Calu3 (cell line): ENCODE results near the gene ATP5F1E. TPM values are rescaled to one million over a fixed set of nuclear protein-coding genes. Genes with fewer than 3 reads are reported as not detected.
"Not testable (repeated sequence)": the region's sequence is repeated elsewhere in the genome, so short reads cannot be mapped to it uniquely, and the experiment has no call there.

Source experiments
- BruUV-seq: library from RNA; stranded (reverse); fragments of 400-500 nt; replicated peaks from 2 replicates; lab custom pipeline; 2021; lab: Mats Ljungman, UMichigan
- CTCF ChIA-PET: fragments of 300-600 bp; sonication (Branson Sonifier 250); formaldehyde crosslinking; loops from one replicate; lab custom pipeline; 2022; ENCODE audit warnings: antibody characterized with exemption; lab: Charles Lee
- DNase-seq: peaks from one replicate; pipeline ENCODE4 v3.0.0; 2022
- H3K27ac Mint-ChIP-seq: one replicate; pipeline ENCODE4 v1.8.0; 2022; ENCODE audit warnings: mixed read lengths; ENCODE audit not compliant: unreplicated experiment
- H3K27me3 Mint-ChIP-seq: one replicate; pipeline ENCODE4 v1.8.0; 2022; ENCODE audit warnings: mixed read lengths; ENCODE audit not compliant: unreplicated experiment
- H3K36me3 Mint-ChIP-seq: one replicate; pipeline ENCODE4 v1.8.0; 2022; ENCODE audit warnings: mild to moderate bottlenecking, moderate library complexity, mixed read lengths; ENCODE audit not compliant: insufficient read depth, unreplicated experiment
- H3K4me1 Mint-ChIP-seq: one replicate; pipeline ENCODE4 v1.8.0; 2022; ENCODE audit warnings: mild to moderate bottlenecking, low read depth, mixed read lengths; ENCODE audit not compliant: unreplicated experiment
- H3K4me3 Mint-ChIP-seq: one replicate; pipeline ENCODE4 v1.8.0; 2022; ENCODE audit warnings: mild to moderate bottlenecking, low read depth, moderate library complexity, mixed read lengths; ENCODE audit not compliant: unreplicated experiment
- H3K9me3 Mint-ChIP-seq: one replicate; pipeline ENCODE4 v1.8.0; 2022; ENCODE audit warnings: low read depth, mixed read lengths; ENCODE audit not compliant: unreplicated experiment
- CTCF ChIP-seq: fragments of 200-600 bp; IDR thresholded peaks from one replicate; pipeline ENCODE4 v1.8.0; 2022; ENCODE audit warnings: antibody characterized with exemption; ENCODE audit not compliant: unreplicated experiment
- intact Hi-C: fragments of 100-400 bp; cut with micrococcal nuclease; formaldehyde crosslinking; loops from one replicate; pipeline ENCODE4 v1.10.0; 2022; ENCODE audit not compliant: unreplicated experiment
- total RNA-seq: library from RNA; stranded (reverse); gene quantifications from 2 replicates; pipeline ENCODE4 v1.2.3, GENCODE V29; 2022

ATP5F1E gene
- total RNA-seq, 1 experiment from 2014 or later = 116 TPM

- BruUV-seq = no TSS peak
- no peaks in the 10 kb centered on the region for H3K9me3 Mint-ChIP-seq
- no peak for DNase-seq
- intact Hi-C loops = no loop called here
- no peaks in the 10 kb centered on the region for H3K27me3 Mint-ChIP-seq
- H3K4me1 Mint-ChIP-seq = peaks cover 48% of the 10 kb centered on the region
- CTCF ChIA-PET = no interaction called here
- no peak overlapping the region for H3K4me3 Mint-ChIP-seq
- H3K36me3 Mint-ChIP-seq = peaks cover 23% of the 10 kb centered on the region
- peak overlapping the region; percentile 48 for H3K27ac Mint-ChIP-seq
- no peak for TF ChIP-seq CTCF
Measured at GRCh38 chr20:59014680-59015389, 17.3 kb downstream of the ATP5F1E start.

GRCh38 chr20:59013959-59014608, 18.1 kb downstream of the ATP5F1E start:
- CTCF ChIA-PET = no interaction called here
- H3K4me3 Mint-ChIP-seq = no peak overlapping the region
- intact Hi-C loops = no loop called here
- DNase-seq = no peak
- no peaks in the 10 kb centered on the region for H3K27me3 Mint-ChIP-seq
- H3K36me3 Mint-ChIP-seq = peaks cover 21% of the 10 kb centered on the region
- H3K27ac Mint-ChIP-seq = peak overlapping the region; percentile 48
- no peaks in the 10 kb centered on the region for H3K9me3 Mint-ChIP-seq
- no peak for TF ChIP-seq CTCF
- H3K4me1 Mint-ChIP-seq = peaks cover 51% of the 10 kb centered on the region
- no TSS peak for BruUV-seq

- peaks cover 13% of the 10 kb centered on the region for H3K36me3 Mint-ChIP-seq
- no peaks in the 10 kb centered on the region for H3K27me3 Mint-ChIP-seq
- CTCF ChIA-PET = no interaction called here
- intact Hi-C loops = no loop called here
- no peak overlapping the region for H3K4me3 Mint-ChIP-seq
- peaks cover 51% of the 10 kb centered on the region for H3K4me1 Mint-ChIP-seq
- DNase-seq = no peak
- BruUV-seq = no TSS peak
- no peak for TF ChIP-seq CTCF
- H3K27ac Mint-ChIP-seq = no peak overlapping the region
- H3K9me3 Mint-ChIP-seq = no peaks in the 10 kb centered on the region
Measured at GRCh38 chr20:59013031-59013951, 18.8 kb downstream of the ATP5F1E start.

- CTCF ChIA-PET = interaction anchor here (0.6 kb wide), 2 partner anchors 1292 to 1316 kb away, joined by 3 to 5 read pairs; no protein-coding TSS in a partner anchor
- H3K4me3 Mint-ChIP-seq, intact Hi-C loops, H3K27me3 Mint-ChIP-seq, H3K9me3 Mint-ChIP-seq, H3K27ac Mint-ChIP-seq, DNase-seq, BruUV-seq: not testable (repeated sequence)
- peaks cover 46% of the 10 kb centered on the region for H3K4me1 Mint-ChIP-seq
- peaks cover 23% of the 10 kb centered on the region for H3K36me3 Mint-ChIP-seq
Measured at GRCh38 chr20:59011874-59012157, 20.3 kb downstream of the ATP5F1E start.
